Measurements from ENCODE around the gene CRLF3.
"Not testable (repeated sequence)": the region's sequence is repeated elsewhere in the genome, so short reads cannot be mapped to it uniquely, and the experiment has no call there.

Gene CRLF3

DNA sequence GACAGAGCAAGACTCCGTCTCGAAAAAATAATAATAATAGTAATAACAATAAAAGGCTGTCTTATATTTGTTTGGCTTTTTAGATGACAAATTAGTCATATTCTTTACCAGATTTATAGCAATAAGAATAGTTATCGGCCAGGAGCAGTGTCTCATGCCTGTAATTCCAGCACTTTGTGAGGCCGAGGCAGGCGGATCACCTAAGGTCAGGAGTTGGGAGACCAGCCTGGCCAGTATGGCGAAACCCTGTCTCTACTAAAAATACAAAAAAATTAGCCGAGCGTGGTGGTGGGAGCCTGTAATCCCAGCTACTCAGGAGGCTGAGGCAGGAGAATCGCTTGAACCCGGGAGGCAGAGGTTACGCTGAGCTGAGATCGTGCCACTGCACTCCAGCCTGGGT is 10.3 kb downstream of the CRLF3 start:
- not testable (repeated sequence) for DNase-seq (ENCODE audit: low spot score)

DNA sequence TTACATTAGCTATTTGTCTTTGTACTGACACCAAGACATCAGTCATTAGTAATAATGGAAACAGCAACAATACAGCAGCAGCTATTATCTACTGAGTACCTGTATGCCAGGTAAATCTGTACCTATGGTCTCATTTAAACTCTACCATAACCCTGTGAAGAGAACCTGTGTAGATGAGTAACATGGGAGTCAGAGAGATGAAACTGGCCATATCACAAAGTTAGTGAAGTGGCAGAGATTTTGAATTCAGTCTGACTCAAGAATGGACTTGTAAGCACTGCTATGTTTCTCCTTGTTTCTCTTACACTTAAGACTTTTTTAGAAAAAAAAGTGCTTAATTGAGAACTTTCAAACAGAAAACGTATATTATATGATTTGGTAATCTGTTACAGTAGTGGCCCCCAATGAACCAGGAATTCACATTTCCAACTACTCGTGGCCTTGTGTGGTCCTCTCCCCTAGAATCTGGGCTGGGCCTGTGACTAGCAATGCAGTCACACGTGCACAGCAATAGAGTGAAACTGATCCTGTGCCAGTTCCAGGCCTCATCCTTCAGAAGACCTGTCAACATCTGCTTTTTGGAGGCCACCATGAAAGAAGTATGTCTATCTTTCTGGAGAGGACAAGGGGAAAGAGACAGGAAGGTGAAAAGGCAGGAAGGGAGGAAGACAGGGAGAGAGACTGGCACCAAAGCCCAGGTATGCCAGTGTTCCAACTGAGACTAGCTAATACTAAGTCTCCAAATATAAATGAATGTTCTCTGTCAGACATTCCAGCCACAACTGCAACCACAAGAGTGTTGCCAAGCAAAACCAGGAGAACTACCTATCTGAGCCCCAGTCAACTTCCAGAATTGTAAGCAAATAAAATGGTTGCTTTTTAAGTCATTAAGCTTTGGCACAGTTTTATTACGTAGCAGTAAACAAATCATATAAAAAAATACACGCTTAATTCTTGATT is 12.0 kb downstream of the CRLF3 start:
- no peak for DNase-seq (ENCODE audit: low spot score)

- no peak for DNase-seq (ENCODE audit: low spot score)
These were observed 14.6 kb downstream of the CRLF3 start for GRCh38 chr17:30809867-30810266.

DNA sequence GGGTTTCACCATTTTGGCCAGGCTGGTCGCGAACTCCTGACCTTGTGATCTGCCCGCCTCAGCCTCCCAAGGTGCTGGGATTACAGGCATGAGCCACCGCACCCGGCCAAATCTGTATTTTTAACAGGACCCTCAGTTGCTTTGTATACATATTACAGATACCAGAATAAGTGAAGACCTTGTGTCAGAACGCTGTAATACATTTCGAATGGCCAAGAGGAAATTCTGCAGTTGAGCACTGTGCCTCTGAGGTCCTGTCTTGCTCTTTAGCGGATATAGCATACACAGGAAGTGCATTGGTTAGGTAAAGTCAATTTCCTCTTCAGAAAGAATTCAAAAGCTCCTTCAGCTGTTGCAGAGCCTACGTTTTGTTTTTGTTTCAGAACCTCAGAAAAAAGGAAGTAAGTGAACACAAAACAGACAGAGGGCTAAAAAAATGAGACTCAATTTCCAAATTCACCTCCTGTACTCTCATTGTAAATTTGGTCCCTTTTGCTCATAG is 15.7 kb downstream of the CRLF3 start:
- DNase-seq (ENCODE audit: low spot score): no peak

DNA sequence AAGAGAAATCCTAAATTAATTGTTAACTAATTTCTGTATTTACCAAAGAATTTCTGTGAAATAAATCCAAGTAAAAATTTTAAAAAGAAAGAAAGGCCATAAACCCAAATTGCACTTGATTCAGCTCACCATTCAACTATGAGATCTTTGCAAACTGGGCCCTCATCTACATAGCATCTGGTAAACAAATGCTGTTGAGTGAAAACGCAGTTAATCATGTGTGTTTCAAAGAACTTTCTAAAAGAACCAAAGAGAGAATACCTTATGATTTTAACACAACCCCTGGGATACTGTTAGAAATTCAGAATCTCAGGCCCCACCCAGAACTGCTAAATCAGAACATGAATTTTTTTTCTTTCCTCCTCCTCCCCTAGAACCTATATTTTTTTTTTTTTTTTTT is 16.6 kb downstream of the CRLF3 start:
- no peak for DNase-seq (ENCODE audit: low spot score)

- DNase-seq (ENCODE audit: low spot score): no peak
These were observed 18.5 kb downstream of the CRLF3 start for GRCh38 chr17:30805944-30806456.

DNA sequence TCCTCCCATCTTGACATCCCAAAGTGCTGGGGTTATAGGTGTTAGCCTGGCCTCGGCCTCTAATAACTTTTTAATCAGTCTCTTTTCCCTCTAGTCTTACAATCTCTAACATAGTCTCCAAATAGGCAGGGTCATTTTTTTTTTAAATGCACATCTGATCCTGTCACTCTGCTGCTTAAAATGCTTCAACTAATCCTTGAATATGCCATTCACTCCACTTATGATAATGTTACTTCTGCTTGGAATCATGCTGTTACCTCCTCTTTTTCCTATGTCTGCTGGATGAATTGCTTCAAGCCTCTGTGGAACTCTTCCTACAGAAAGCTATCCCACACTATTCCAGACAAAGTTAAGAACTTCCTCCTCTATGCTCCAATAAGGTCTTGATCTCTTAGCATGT is 22.8 kb downstream of the CRLF3 start:
- no peak for DNase-seq (ENCODE audit: low spot score)

- no peak for DNase-seq (ENCODE audit: low spot score)
These were observed 28.5 kb downstream of the CRLF3 start for GRCh38 chr17:30796016-30796415.

GRCh38 chr17:30794372-30794771 is 30.1 kb downstream of the CRLF3 start:
- no peak for DNase-seq (ENCODE audit: low spot score)

DNA sequence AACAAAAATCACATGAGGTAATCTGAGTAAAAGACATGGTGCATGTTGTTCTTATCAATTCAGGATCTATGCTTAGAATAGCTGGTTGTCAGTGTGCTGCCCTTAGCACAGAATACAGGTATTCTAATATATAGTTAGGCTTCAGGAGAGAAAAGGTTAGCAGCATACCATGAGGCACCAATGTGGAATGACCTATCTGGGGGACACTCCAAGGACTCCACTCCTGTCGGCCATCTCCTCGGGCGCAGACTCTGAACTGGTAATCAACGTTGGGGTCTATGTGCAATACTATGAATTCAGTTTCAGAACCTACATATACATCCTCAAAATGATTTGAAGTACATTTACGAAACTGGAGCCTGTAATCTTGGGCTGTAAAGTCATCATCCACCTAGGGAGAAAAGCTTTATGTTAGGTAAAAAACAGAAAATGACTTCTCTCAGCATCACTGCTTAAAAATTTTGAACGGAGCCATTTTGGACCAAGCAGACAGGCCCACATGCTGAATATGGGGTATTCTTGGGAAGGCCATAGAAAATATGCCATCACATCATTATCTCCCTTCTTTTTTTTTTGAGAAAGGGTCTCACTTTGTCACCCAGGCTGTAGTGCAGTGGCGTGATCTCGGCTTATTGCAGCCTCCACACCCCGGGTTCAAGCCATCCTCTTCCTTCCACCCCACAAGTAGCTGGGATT is 31.1 kb downstream of the CRLF3 start:
- no peak for DNase-seq (ENCODE audit: low spot score)

GRCh38 chr17:30790279-30790678 is 34.2 kb downstream of the CRLF3 start:
- no peak for DNase-seq (ENCODE audit: low spot score)

DNA sequence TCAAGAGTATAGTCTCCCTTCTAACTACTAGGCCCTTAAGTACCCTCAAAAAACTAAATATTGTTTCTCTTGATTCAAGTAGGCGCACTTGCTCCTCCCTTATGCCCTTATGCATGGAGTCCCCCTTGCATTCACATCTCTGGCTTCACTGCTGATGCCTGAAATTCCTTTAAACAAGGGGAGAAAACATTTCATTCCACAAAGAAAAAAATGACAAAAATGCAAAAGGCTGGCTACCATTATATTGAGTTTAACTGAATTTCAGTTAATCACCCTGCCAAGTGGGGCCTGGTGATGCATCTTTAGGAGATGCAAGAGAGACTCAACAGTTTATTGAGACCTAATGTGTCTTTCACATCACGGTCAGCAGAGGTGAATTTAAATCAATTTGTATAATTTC is 35.6 kb downstream of the CRLF3 start:
- DNase-seq (ENCODE audit: low spot score): no peak

DNA sequence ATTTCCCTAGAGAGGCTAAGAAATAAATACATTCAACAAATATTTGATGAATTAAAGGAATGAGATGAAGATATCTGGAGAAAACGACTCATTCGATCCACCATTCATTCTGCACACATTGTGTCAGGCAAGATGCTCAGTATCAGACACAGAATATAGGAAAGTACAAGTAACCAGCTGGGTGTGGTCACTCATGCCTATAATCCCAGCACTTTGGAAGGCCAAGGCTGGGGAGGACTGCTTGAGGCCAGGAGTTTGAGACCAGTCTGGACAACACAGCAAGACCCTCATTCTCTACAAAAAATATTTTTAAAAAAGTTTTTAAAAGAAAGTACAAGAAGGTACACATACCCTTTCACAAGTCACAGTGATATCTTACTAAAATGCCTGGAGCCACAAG is 42.3 kb downstream of the CRLF3 start:
- no peak for DNase-seq (ENCODE audit: low spot score)

- no peak for DNase-seq (ENCODE audit: low spot score)
These were observed 44.1 kb downstream of the CRLF3 start for GRCh38 chr17:30780343-30780742.

DNA sequence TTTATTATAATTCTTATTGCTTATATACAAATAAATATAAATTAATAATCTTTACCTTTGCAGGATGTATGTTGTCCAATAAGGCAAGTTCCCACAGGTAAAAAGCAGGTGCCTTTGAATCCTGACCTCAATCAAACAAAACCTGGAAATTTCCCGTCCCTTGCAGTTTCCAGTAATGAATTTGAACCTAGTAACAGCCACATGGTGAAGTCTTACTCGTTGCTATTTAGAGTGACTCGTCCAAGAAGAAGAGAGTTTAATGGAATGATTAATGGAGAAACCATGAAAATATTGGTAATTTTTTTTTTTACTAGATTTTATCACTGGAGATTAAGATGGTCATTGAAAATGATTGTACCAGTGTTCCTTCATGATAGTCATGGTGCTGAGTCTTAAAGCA is 55.7 kb downstream of the CRLF3 start:
- not testable (repeated sequence) for DNase-seq (ENCODE audit: low spot score)

DNA sequence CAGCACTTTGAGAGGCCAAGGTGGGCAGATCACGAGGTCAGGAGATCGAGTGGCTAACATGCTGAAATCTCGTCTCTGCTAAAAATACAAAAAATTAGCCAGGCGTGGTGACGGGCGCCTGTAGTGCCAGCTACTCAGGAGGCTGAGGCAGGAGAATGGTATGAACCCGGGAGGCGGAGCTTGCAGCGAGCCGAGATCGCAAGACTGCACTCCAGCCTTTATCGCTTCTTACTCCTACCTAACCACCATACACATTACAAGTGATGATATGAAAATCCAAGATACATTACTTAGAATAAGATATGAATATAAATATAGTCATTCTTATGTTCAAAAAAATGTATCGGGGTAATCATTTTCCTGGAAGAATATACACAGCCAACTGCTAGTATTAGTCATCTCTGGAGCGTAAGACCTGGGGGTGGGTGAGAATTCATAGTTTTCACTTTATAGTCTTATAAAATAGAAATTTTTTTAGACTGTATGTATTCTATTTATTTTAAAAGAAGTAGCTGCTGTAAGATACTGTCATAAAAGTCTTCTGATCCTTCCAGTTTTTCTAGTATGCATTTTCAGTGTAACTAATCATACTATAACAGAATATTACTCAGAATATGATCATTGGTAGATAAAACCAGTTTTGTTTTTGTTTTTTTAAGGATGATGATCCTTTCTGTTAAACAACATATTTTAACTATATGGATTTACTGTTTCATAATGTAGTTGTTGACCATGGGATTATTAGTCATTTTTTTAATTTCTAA is 56.7 kb downstream of the CRLF3 start:
- DNase-seq (ENCODE audit: low spot score): not testable (repeated sequence)

DNA sequence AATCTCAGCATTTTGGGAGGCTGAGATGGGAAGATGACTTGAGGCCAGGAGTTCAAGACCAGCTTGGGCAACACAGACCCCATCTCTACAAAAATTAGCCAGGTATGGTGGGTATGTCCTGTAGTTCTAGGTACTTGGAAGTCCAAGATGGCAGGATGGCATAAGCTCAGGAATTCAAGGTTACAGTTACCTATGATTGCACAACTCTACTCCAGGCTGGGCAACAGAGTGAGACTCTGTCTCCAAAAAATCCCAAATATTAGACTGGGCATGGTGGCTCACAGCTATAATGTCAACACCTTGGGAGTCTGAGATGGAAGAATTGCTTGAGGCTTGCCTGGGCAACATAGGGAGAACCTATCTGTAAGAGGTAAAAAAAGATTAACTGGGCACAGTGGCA is 63.4 kb downstream of the CRLF3 start:
- DNase-seq (ENCODE audit: low spot score): no peak

DNA sequence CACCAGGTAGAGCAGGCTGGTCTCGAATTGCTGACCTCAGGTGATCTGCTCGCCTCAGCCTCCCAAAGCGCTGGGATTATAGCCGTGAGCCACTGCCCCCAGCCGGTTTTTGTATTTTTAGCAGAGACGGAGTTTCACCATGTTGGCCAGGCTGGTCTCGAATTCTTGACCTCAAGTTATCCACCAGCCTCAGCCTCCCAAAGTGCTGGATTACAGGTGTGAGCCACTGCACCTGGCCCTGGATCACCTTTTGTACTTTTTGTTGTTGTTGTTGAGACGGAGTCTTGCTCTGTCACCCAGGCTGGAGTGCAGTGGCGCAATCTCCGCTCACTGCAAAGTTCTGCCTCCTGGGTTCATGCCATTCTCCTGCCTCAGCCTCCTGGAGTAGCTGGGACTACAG is 71.2 kb downstream of the CRLF3 start:
- DNase-seq (ENCODE audit: low spot score): not testable (repeated sequence)

GRCh38 chr17:30750982-30751381 is 73.5 kb downstream of the CRLF3 start:
- DNase-seq (ENCODE audit: low spot score): not testable (repeated sequence)

DNA sequence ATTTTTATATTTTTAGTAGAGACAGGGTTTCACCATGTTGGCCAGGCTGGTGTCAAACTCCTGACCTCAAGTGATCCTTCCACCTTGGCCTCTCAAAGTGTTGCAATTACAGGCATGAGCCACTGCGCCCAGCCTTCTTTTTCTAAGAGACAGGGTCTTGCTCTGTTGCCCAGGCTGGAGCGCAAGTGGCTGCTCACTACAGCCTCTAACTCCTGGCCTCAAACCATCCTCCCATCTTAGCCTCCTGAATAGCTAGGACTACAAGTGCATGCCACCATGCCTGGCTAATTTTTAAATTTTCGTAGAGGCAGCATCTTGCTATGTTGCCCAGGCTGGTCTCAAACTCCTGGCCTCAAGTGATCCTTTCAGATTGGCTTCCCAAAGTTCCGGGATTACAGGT is 76.9 kb downstream of the CRLF3 start:
- not testable (repeated sequence) for DNase-seq (ENCODE audit: low spot score)

GRCh38 chr17:30742669-30743068 is 81.8 kb downstream of the CRLF3 start:
- not testable (repeated sequence) for DNase-seq (ENCODE audit: low spot score)

DNA sequence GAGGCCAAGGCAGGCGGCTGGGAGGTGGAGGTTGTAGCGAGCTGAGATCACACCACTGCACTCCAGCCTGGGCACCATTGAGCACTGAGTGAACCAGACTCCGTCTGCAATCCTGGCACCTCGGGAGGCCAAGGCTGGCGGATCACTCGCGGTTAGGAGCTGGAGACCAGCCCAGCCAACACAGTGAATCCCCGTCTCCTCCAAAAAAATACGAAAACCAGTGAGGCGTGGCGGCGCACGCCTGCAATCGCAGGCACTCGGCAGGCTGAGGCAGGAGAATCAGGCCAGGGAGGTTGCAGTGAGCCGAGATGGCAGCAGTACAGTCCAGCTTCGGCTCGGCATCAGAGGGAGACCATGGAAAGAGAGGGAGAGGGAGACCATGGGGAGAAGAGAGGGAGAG is 88.1 kb downstream of the CRLF3 start:
- DNase-seq (ENCODE audit: low spot score): not testable (repeated sequence)
